HG03097 (cell line): ENCODE results near the gene PSME3IP1.

ENCODE experiments used
- ATAC-seq: cut with Tn5 transposase; IDR thresholded peaks from one replicate; pipeline ENCODE4 v1.9.1; 2021; ENCODE audit not compliant: unreplicated experiment, low FRiP score

The PSME3IP1 gene

DNA sequence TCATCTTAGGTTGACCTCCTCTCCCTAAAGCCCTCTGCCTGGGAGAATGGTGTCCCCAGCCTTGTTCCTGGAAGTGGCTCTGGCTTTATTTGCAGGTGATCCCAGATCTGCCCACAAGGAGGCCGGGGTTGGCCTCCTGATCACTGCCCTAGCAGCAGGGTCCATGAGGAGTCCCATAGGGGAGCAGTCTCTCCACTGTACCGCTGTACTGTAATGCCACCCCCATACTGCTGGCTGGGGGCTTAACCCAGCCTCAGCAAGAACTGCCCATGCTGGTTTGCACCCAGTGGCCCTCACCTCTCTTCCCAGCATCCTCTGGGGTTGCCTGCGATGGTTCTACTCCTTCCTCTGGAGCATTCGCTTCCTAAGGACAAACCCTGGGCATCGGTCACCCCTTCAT is 39.1 kb downstream of the PSME3IP1 start:
- ATAC-seq, result no peak

DNA sequence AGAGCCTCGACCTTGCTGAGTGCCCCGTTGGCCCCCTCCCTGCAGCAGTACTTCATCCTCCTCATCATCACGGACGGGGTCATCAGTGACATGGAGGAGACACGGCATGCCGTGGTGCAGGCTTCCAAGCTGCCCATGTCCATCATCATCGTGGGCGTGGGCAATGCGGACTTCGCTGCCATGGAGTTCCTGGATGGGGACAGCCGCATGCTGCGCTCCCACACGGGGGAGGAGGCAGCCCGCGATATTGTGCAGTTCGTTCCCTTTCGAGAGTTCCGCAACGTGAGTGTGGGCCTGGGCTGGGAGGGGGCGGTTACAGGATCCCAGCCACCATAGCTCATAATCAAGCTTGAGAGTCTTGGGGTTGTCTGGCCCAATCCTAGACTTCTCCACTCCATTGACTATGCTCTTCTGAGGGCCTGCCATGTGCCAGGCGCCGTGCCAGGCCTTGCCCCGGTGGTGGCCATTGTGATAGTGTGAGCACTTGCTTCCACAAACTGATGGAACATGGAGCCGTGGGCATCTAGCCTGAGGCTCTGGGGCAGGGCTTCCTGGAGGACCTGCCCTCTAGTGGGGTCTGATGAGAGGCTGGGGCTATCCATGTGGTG is 39.7 kb downstream of the PSME3IP1 start:
- no peak for ATAC-seq

DNA sequence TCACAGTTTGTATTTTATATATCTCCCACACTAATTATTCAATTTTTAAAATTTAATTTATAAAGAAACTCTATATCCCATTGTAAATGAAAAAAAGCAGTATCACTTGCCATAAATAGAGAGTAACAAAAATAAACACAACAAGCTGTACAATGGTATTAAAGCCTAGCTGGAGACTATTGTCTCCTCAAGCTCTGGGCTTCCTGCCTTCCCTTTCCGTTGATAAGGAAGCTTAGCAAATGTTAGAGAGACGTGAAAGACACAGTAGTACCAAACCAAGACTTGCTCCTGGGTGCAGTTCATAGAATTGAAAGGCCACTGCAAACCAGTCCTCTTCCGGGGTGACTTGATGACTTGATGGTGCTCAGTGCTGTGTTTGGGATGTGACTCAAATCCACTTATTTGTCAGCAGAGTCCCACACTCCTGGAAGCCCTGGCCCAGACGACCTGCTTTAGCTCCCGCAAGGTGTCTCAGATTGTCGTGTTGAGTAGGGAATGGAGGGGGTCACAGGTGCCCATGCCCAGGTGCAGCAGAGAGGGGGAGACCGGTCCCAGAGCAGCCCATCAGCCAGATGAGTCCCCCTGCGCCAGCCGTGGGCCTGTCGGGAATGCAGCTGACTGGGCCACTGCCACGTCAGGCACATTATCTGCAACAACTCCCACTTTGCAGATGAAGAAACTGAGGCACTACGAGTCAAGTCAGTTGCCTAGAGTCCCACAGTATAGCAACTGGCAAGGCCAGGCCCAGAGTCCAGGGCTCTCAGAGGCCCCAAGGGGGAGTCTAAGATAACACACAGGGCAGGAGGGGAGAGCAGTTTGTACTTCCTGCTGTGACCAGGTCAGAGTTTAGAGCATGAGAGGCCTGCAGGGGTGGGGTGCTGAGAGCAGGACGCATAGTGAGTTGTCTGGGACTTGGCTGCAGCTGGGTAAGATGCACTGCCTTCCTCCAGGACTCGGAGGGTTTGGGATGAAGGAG is 40.5 kb downstream of the PSME3IP1 start:
- no peak for ATAC-seq

DNA sequence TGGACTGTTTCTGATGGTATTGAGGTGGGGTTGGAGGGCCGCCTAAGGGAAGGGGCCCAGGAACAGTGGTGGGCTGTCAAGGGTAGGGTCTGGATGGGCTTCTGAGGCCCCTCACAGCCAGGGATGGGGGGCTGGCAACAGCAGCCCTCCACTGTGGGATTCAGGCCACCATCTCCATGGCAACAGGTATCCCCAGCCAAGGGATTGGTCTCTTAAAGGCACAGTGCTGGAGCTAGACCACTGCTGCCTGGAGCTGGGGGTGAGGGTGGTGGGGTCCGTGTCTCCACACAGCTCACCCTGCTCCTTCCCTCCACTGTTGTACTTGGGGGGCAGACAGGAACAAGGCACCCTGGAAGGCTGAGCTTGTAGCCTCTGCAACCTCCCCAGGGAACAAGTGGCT is 41.8 kb downstream of the PSME3IP1 start:
- ATAC-seq, result no peak

DNA sequence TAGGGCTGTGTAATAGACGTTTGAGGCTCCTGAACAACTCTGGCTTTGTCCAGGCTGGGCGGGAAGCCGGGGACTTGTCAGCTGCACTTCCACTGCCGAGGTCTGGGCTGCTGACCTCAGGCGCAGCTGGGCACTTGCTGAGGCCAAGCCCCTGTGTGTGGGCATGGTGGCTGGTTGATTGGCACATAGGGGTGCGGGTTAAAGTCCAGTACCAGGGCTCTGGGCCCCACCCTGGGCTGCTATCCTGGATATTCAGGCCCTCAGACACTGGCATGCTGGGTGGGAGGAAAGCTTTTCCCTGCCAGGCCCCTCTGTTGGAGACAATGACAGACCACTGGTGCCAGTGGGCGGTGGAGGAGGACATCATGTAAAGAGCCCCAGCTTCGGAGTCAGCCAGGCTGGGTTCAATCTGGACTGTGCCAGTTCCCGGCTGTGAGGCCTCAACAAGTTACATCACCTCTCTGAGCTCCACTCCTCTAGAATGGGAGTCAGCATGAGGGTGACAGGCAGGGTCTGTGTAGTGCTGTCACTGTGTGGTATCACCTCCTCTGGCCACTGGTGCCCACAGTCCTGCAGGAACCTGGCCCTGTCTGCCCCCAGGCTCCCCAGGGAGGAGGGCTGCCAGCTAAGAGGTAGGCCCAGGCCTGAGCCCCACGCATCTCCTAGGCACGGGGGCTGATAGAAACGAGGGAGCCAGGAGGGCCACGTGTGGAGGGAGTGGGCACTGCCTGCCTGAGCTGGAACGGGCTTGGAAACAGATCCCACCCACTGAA is 42.5 kb downstream of the PSME3IP1 start:
- no peak for ATAC-seq

DNA sequence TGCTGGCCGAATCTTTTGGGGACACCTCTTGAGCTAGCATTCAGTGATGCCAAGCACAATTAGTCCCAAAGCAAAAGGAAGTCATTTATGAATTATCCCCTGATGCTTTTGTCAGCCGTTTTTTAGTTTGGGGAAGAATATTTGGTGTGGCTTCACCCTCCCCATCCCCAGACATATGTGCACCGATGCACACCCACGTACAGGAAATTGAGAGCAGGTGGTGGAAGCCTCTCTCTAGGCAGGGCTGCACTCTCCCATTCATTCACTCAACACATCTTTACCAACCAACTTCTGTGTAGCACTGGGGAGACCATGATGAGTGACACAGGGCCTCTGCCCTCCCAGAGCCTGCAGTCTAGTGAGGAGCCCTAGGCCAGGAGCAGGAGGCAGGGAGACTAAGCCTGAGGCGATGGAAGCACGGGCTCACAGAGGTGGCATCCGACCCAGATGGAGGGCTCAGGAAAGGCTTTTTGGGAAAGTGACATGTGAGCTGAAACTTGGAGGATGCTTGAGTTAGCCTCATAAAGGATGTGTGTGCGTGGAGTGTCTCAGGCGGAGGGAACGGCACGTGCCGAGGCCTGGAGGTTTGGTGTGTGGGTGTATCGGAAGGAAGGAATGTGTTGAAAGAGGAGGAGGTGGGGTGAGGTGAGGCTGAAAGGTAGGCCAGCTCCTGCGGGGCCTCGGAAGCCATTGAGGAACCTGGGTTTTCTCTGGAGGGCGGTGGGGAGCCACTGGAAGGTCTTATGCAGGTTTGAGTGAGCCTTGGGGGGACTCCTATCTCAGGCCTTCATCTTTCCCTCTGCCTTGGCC is 43.8 kb downstream of the PSME3IP1 start:
- ATAC-seq, result no peak

DNA sequence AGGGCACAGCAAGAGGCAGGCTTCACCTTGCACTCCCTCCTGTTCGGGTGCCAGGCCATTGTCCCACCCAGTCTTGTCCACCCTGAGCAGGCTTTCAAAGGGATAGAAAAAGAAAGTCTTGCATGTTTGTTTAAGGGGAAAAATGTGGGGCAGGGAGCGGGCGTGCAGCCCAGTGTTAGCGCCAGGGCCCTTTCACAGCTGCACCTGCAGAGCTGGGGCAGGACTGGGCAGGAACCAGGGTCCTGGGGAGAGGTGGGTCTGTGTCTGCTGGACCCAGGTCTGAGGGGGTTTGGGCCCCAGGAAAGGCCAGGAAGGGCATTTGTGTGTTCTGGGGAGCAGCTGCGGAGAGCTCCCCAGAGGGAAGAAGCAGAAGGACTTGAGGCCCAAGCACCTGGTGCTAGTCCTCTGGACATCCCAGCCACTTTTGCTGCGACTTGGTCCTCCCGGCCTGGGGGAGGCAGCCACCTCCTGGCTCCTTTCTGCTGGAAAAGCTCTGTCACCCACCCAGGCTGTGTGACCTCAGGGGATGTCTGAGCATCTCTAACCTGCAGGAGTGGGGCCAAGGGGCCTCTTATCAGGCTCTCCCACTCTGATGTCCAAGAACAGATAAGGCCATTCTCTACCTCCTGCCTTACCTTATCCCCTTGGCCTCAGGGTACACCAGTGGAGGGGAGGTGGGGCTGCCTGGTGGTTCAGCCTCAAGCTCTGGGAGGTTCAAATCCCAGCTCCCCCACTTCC is 44.7 kb downstream of the PSME3IP1 start:
- ATAC-seq, result no peak

DNA sequence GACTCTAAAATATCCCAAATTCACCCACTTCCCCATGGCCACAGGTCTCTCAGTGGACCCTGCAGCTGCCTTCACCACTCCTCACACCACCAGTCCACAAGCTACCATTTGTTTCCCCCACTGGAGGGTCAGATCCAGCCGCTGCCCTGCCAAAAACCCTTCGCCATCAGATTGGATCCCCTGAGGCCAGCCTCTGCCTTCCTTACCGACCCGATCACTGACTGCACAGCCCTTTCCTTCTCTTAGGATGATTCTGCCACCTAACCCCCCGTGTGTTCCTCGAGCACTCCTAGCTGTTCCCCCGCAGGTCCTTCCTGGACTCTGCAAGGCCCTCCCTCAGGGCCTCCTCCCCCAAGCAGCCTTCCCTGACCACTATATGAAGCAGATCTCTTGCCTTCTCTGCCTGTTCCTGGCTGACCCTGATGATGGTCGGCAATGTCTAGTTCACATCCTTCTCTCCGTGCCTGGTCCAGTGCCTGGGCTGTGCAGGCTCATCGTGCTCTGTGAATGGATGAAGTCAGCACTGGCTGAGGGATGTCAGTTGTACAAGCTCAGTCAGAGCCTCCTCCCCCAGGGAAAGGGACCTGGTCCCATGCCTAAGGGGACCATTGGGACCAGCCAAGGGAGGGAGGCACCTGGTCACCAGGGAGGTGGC is 47.4 kb downstream of the PSME3IP1 start:
- no peak for ATAC-seq

DNA sequence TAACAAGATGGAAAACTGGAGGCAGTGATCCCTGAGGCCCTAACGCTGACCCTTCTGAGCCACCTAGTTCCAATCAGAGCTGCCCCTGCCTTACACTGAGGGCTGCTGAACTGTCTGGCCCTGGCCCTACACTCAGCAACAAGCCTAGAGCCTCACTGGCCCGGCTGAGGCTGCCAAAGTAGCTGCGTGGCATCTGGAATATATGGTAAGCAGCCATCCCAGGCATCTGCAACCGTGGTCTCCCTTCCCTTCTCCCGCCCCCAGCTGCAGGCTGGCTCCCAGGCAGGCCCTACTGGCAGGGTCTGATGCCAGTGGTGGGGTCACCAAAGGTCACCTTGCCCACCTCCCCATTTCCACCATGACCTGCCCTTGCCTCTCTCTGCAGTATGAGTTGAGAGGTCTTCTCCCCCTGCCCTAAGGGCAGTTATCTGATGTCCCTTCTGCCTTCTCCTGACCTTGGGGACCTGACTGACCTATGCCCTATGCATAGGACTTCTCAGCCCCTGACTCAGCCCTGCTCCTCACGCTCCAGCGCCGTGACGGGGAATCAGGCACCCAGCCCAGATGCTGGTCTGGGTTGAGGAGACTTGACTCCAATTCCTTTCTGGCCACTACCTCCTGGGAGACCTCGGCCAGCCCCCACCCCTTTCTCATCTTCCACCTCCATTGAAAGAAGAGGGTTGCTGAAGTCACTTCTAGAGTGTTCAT is 48.1 kb downstream of the PSME3IP1 start:
- no peak for ATAC-seq

DNA sequence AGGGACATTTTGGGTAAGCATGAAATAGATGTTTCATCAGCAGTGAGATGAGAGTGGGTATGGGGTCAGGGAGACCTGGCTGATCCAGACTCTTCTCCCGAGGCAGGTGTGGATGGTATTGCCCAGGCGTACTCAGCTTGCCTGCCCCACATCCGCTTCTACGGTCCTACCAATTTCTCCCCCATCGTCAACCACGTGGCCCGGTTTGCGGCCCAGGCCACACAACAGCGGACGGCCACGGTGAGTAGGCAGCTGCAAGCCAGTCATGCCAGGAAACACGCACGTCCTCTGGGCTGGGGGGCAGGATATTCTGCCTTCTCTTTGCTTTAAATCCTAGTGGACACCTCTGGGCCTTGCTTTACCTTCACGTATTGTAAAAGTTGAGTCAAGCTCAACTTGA is 48.8 kb downstream of the PSME3IP1 start:
- ATAC-seq, result no peak

DNA sequence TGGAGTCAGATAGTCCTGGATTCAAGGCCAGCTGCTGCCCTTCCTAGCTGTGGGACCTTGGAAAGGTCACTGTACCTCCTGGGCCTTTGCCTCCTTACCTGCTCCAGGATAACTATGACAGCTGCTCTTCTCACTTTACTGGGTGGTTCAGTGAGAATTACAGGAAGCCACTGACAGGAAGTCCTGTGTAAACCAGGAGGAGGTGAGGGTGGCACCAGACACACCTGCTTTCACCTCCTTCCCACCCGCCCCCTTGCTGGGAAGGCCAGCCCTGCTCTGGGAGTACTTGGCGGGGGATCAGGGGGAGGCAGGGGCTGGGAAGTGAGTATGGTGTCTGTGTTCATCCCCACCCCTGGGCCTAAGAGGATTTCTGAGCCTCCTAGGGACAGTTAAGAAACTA is 50.9 kb downstream of the PSME3IP1 start:
- ATAC-seq, result no peak

DNA sequence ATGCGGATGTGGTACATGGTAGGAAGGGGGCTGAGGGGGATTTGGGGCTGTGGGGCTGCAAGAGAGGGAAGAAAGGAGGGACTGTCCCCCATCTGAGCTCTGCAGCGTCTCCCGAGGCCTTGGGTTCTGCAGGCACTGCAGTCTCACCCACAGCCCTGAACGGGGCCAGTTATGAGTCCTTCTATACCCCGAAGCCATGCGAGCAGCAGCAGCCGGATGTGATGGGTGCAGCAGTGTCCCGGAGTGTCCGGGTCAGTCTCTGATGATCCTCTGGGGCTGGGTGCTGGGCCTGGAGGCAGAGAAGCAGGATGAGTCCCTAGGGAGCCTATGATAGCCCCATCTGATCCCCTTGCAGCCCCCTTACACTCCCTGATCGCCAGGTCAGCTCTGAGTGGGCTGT is 52.0 kb downstream of the PSME3IP1 start:
- ATAC-seq, result no peak

DNA sequence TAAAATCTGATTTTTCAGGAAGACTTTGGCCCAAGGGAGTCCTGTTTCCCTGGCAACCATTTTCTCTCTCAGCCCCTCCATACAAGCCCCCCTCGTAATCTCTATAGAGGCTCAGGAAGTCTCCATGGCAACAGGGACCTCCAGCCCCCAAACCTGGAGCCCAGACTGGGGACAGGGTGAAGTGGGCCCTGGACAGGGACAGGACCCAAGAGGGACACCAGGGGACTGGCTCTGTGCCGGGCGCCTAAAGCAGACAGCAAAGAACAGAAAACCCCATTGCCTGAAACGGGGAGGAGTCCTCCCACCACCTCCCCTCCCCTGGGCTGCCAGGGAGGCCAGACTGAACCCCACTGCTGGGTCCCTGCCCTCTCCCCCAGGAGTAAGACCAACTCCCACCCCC is 52.8 kb downstream of the PSME3IP1 start:
- ATAC-seq, result no peak

DNA sequence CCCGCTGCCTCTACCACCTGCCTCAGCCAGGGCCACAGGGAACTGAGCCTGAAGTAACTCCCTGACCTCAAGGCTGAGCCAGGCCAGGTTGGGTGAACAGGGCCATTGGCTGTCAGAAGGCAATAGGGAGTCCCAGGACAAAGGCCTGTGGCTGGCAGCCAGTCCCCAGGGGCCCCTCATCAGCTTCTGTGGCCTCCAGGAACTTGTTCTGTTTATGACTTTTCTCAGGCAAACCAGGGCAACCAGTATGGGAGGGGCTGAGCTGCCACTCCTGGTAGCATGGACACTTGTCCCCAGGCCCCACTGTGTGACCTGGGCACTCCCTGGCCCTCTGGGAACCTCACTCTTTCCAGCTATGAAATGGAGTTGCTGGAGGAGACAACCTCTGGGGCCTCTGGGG is 53.4 kb downstream of the PSME3IP1 start:
- ATAC-seq, result no peak

DNA sequence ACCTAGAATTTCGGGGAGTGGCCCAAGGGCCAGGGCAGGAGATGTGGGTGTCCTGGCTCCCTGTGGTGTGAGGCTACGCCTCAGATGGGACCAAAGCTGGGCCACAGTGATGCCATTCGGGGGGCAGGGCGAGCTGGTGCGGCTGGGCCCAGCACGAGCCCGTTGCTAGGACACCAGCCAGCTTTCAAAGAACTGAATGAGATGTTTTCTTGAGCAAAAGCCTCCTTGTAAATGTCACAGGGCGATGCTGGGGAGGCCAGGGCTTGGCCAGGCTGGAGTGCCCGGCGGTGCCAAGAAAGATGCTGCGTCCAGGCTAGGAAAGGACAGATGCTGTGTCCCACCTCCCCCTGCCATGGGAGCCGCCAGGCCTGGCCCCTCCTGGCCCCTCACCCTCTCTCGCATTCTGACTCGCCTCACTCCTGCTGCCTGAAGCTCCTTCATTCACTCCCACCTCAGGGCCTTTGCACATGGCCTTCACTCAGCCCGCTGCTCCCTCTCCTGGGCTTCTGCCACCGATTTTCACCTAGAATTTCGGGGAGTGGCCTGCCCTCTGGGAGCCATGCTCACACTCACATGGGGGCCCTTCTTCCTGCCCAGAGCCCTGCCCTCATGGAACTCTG is 54.4 kb downstream of the PSME3IP1 start:
- ATAC-seq, result no peak

DNA sequence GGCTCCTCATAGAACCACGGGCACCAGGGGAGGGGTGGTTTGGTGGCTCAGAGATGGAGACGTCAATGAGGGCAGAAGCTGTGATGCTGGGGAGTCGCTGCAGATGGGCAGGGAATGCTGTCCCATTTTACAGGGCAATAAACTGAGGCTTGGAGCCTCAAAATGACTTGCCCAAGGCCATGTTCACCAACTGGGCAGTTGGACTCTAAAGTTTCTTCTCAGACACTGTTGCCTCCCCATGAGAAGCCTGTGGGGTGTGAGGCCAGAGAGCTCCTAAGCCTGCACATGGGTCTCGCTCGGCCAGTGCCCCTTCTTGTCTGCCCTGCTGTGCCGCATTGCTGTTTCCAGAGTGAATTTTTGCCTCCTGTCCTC is 54.9 kb downstream of the PSME3IP1 start:
- no peak for ATAC-seq

DNA sequence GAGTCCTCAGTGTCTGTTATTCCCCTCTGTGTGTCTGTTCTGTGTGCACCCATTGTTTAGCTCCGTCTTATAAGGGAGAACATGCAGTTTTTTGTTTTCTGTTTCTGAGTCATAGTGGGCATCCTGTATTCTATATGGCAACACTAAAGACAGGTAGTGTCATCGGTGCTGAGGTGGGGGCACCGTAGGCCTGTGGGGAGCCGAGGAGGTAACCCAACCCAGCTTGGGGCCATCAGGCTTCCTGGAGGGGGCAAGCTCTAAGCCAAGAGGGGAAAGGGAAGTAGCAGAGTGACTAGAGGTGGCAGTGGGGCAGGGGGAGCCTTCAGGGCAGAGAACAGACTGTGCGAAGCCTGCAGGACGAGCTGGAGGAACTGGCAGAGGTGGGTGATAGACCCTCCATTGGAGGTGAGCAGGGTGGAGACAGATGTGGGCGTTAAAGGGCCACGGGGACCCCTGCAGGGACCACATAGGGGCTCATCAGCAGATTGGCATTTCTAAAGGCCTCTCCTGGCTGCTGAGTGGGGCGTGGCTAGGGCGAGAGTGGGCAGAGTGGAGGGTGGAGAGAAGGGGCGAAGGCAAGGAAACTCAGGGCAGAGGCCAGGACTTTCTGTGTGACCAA is 57.0 kb downstream of the PSME3IP1 start:
- no peak for ATAC-seq

DNA sequence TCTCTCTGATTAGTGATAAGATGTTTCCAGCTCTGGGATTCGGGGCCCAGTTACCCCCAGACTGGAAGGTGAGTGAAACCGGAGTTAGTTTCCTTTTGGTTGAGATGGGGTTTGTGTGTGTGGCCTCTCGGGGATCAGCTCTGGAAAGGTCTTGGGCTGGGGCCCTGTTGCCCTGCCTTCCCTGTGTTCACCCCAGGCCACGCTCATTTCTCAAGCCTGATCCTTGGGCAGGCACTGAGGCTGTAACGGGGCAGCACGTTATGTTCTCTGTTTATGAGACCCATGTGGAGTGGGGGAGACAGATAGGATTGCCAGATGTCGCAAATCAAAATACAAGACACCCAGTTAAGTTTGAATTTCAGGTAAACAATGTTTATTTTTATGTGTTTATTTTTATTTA is 58.0 kb downstream of the PSME3IP1 start:
- no peak for ATAC-seq
